Testis (tissue), 3 donors: ENCODE measurements around the gene CST9L. TPM values are rescaled to one million over a fixed set of nuclear protein-coding genes. Genes with fewer than 3 reads are reported as not detected.

Experiments
- DNase-seq: peaks from one replicate; pipeline ENCODE4 v3.0.0-alpha.2; 2019
- H3K27ac ChIP-seq, 2 donors: fragments of 200-600 bp; sonication (generic); one replicate each; pipeline ENCODE4 v1.5.1; 2019
- H3K27me3 ChIP-seq: fragments of 200-600 bp; sonication (generic); one replicate; pipeline ENCODE4 v1.5.1; 2019
- H3K36me3 ChIP-seq: fragments of 200-600 bp; sonication (generic); one replicate; pipeline ENCODE4 v1.5.1; 2017; ENCODE audit warnings: low read depth; ENCODE audit errors: missing control alignments
- H3K4me1 ChIP-seq: fragments of 200-600 bp; sonication (generic); one replicate; pipeline ENCODE4 v1.5.1; 2019
- H3K4me3 ChIP-seq, 2 donors: fragments of 200-600 bp; sonication (generic); one replicate each; pipeline ENCODE4 v1.5.1; 2017 to 2019
- H3K9me3 ChIP-seq: fragments of 200-600 bp; sonication (generic); one replicate; pipeline ENCODE4 v1.5.1; 2017
- CTCF ChIP-seq, 3 experiments: fragments of 450-650 bp in 2 of 3; fragments of 200-600 bp in 1 of 3; sonication (generic) in 1 of 3; IDR thresholded peaks; one replicate each; pipeline ENCODE4 v1.5.1; 2016 to 2019; ENCODE audit warnings: antibody characterized with exemption in 3 of 3, mild to moderate bottlenecking in 2 of 3, moderate library complexity in 1 of 3
- POLR2A ChIP-seq: fragments of 450-650 bp; IDR thresholded peaks from one replicate; pipeline ENCODE4 v1.6.1; 2017; ENCODE audit warnings: antibody characterized with exemption, mild to moderate bottlenecking, moderate library complexity
- WGBS, 2 donors: methylation state at CpG; one replicate each; pipeline ENCODE4 v1.1.5; 2018; 5-methylcytosine and 5-hydroxymethylcytosine counted together
- intact Hi-C: fragments of 100-400 bp; cut with DNase I; formaldehyde crosslinking; loops from one replicate; pipeline ENCODE4 v1.15.1; 2023; ENCODE audit warnings: low total_unique reads
- polyA plus RNA-seq: library from polyadenylated mRNA; stranded (reverse); fragments of 350-450 nt; fragmentation: Illumina TruSeq; extraction: RNeasy Lipid Tissue Mini Kit (QIAGEN cat#74804); gene quantifications from one replicate; pipeline ENCODE4 v1.2.3, GENCODE V29; 2014; ENCODE audit warnings: low read depth, low replicate concordance; ENCODE audit not compliant: insufficient read depth
- total RNA-seq, 2 donors: library from RNA; depleted of rRNA; stranded (reverse); fragments of >200 nt; gene quantifications; one replicate each; pipeline ENCODE4 v1.2.3, GENCODE V29; 2016

CST9L gene
- total and polyA plus RNA-seq, 3 donors from 2014 or later = 78.8 to 184 (median 127) TPM

DNA sequence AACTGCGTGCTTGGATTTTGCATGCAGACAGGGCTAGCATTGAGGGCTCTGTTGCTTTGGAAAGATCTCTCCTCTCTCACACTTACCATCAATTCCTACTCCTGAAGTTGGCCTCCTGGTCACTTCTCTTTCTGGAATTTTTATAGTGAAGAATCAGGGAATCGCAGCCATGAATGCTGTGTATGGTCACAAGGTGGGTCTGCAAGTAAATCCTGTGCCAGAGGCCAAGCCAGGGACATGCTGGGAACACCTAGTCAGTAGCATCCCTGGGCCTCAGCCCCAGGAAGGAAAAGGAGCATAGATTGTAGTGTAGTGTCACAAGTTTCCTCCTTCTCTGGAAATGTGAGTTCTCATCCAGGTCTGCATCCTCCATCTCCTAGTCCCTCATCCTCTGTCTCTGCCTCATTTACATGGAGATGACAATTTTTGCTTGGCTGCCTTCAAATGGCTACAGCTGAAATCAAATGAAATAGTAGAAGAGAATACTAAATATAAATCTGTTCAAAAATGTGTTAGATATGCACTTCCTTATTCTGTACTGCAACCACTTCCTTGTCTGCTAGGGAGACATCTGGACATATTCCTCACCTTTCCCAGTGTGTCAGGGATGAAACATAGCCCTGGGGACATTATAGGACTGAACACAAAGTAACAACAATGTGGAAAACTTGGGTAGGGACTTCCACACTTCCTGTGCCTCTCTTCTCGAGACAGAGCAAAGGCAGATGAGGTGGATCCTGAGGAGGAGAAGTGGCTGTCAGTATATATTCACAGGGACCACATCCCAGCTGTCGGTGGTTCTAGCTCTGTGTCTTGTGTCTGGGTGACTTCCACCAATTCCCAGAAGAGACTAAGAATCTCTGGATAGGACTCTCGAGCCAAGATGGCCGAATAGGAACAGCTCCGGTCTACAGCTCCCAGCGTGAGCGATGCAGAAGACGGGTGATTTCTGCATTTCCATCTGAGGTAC, 20.4 kb upstream of the CST9L start:
- DNase-seq = no peak
- Histone ChIP-seq H3K9me3 (no peaks in the 10 kb centered on the region), H3K4me1 (no peaks in the 10 kb centered on the region), H3K36me3 (no peaks in the 10 kb centered on the region), H3K4me3 (no peak overlapping the region), H3K27me3 (no peaks in the 10 kb centered on the region), H3K27ac (no peak overlapping the region)
- WGBS, 2 donors = 88 to 91% methylated on average over 10 of the region's 10 CpGs
- intact Hi-C loops = no loop called here
- no peak for TF ChIP-seq POLR2A

GRCh38 chr20:23587631-23588030, 19.3 kb upstream of the CST9L start:
- WGBS, 2 donors = 78 to 84% methylated on average over 7 of the region's 7 CpGs
- H3K4me1 ChIP-seq = no peaks in the 10 kb centered on the region
- TF ChIP-seq CTCF (IDR thresholded peaks at IDR 0.05) (no peak), POLR2A (no peak)
- intact Hi-C loops = no loop called here
- no peak overlapping the region for H3K4me3 ChIP-seq
- DNase-seq = no peak
- H3K27ac ChIP-seq = no peak overlapping the region
- no peaks in the 10 kb centered on the region for H3K9me3 ChIP-seq
- H3K36me3 ChIP-seq = no peaks in the 10 kb centered on the region
- H3K27me3 ChIP-seq = no peaks in the 10 kb centered on the region

DNA sequence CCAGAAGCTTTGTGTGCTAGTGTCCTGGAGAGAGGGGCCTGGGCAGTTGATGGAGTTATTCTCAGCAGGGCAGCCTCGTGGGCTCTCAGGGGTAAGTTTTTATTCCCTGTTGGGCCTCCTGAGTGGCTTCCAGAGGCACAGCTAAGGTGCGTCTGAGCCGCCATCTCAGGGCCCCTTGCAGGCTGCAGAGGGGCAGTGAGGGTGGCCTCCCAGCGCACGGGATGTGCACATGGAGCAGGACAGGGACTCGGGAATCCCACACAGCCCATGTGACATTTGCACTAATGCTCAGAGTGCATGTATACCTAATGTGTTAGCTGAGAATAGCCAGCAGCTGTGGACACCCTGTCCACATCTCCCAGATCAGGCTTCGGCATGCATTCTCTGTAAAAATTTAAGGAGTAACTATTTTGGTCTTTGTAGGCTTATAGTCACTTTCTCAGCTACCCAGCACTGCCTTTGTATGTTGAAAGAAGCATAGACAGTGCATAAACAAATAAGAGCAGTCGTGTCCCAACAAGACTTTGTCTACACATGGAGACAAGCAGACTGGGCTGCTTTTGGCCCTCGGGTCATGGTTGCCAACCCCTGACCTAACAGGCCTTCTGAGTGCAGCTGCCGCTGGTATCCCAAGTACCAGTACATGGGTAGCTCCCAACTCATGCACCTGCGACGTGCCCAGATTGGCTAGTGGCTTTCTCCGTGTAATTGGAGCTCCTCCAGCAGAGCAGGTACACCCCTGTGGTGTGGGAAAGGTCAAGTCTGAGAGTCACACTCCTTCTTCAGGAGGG, 18.6 kb upstream of the CST9L start:
- intact Hi-C loops = no loop called here

DNA sequence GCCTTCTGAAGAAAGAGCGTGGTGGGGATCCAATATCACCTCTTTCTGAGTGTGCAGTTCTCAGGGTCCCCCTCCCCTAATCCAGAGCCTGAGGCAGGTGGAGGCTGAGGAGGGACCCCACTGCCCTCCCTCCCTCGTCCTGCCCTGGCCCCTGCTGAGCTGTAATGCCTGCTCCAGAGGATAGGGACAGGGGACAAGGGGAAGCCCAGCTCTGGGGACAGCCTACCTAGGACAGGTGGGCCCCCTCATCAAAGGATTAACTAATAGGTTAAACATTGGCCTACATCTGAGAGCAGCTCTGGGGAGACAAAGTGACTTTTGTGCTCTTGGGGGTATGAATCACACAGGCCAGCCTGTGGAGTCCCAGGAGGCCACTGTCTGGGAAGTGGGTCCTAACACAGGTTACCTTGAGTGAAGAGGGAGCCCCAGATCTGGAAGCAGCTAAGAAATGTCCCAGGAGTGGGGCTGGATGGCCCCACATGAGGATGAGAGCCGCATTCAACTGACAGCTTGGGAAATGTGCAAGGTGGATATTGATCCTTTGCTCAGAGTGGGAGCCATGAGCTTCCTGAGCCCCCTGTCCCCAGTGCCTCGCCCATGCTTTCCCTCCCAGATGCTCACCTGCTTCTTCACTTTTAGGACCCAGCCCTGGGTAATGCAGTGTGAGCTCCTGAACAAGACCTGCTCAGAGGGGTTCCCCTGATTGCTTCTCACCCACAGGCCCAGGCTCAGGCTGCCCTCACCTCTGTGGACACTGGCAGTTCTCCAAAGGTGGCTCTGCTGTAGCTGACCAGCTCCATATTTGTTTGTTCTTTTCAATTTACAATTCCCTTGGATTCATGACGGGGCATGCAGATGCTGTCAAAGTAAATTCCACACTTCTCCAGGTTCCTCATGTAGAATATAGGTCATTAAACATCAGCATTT, 17.8 kb upstream of the CST9L start:
- no peak overlapping the region for H3K27ac ChIP-seq
- no peaks in the 10 kb centered on the region for H3K36me3 ChIP-seq
- no peak for DNase-seq
- WGBS, 2 donors = 82 to 83% methylated on average over 4 to 5 of the region's 5 CpGs
- intact Hi-C loops = no loop called here
- H3K9me3 ChIP-seq = no peaks in the 10 kb centered on the region
- no peaks in the 10 kb centered on the region for H3K27me3 ChIP-seq
- TF ChIP-seq CTCF (IDR thresholded peaks at IDR 0.05) = no peak
- no peak for TF ChIP-seq POLR2A
- no peak overlapping the region for H3K4me3 ChIP-seq
- H3K4me1 ChIP-seq = no peaks in the 10 kb centered on the region

More for the DNA sequence above, 18.6 kb upstream of the CST9L start:
- 76 to 77% methylated on average over 9 to 13 of the region's 13 CpGs for WGBS, 2 donors
- no peak for DNase-seq
- H3K27me3 ChIP-seq = no peaks in the 10 kb centered on the region
- H3K27ac ChIP-seq = no peak overlapping the region
- H3K4me3 ChIP-seq = no peak overlapping the region
- no peaks in the 10 kb centered on the region for H3K36me3 ChIP-seq
- H3K4me1 ChIP-seq = no peaks in the 10 kb centered on the region
- no peaks in the 10 kb centered on the region for H3K9me3 ChIP-seq
- TF ChIP-seq CTCF (IDR thresholded peaks at IDR 0.05) = no peak
- TF ChIP-seq POLR2A = no peak
